B cell (primary cell): ENCODE results near the gene KLK1.

Source experiments
- EZH2 ChIP-seq: IDR thresholded peaks from 2 replicates; pipeline ENCODE4 v1.6.1; 2012; ENCODE audit warnings: borderline replicate concordance, low read depth, mild to moderate bottlenecking, moderate library complexity, low read length; ENCODE audit not compliant: insufficient read depth, poor library complexity, severe bottlenecking
- TF ChIP-seq, protein P1 (sequence below): fragments of 200-600 bp; IDR thresholded peaks from one replicate; pipeline ENCODE4 v1.8.0; 2022; ENCODE audit warnings: antibody characterized with exemption, mild to moderate bottlenecking

DNA sequence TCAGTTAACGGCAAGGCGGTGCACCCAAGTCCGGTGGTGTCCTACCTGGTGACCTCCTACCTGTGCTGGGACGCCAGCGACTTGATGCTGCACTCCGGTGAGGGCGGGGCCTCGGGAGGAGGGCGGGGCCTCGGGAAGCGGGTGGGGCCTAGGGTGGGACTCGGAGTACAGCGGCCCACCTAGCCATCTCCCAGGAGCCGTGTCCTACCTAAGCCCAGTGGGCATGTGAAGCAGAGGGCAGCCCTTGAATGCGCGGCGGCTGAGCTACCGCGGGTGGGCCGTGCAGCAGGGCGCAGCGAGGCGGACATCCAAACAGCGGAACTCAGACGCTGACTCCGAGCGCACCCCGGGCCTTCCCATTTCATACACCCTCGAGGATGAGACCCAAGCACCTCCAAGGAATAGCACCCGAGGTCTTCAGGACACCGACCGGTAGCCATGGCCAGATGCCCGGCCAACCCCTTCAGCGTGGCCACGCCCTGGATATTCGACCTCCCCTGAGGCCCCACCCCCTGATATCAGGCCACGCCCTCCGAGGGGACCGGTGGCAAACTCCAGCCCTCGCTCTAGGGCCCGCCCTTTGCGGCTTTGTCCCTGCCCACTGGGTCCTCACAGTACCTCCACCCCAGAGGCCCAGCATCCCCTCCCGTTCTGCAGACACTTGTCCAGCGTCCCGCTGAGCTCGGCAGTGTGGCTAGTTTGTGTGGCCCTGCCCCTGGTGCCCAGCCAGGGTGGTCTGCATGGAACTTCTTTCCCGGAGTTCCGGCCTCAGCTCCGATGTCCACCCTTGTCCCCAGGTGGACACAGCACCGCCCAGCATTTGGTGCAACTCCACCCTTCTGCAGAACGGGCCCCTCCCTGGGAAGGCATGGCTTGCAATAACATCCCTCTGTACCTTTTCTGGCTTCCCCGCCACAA lies 5.4 kb downstream of the KLK1 start:
- TF ChIP-seq, protein P1, sequence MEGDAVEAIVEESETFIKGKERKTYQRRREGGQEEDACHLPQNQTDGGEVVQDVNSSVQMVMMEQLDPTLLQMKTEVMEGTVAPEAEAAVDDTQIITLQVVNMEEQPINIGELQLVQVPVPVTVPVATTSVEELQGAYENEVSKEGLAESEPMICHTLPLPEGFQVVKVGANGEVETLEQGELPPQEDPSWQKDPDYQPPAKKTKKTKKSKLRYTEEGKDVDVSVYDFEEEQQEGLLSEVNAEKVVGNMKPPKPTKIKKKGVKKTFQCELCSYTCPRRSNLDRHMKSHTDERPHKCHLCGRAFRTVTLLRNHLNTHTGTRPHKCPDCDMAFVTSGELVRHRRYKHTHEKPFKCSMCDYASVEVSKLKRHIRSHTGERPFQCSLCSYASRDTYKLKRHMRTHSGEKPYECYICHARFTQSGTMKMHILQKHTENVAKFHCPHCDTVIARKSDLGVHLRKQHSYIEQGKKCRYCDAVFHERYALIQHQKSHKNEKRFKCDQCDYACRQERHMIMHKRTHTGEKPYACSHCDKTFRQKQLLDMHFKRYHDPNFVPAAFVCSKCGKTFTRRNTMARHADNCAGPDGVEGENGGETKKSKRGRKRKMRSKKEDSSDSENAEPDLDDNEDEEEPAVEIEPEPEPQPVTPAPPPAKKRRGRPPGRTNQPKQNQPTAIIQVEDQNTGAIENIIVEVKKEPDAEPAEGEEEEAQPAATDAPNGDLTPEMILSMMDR, result no peak
- no peak for TF ChIP-seq EZH2
